NCI-H460 (cell line): Measurements from ENCODE around the gene SLC22A4. TPM values are rescaled to one million over a fixed set of nuclear protein-coding genes. Genes with fewer than 3 reads are reported as not detected.

ENCODE experiments used
- DNase-seq: peaks from one replicate; pipeline ENCODE4 v3.0.0-alpha.2; 2016; ENCODE audit warnings: low read depth; ENCODE audit errors: extremely low read depth
- total RNA-seq: library from RNA; depleted of rRNA; stranded (reverse); fragments of >200 nt; shearing (Covaris generic); gene quantifications from 2 replicates; pipeline ENCODE4 v1.2.3, GENCODE V29; 2014

The SLC22A4 gene
- total RNA-seq, 1 experiment from 2014 or later: 4.3 TPM

- DNase-seq: no peak
Measured at GRCh38 chr5:132296412-132297016, 2.3 kb downstream of the SLC22A4 start.

GRCh38 chr5:132297211-132297940, 3.2 kb downstream of the SLC22A4 start:
- no peak for DNase-seq

DNA sequence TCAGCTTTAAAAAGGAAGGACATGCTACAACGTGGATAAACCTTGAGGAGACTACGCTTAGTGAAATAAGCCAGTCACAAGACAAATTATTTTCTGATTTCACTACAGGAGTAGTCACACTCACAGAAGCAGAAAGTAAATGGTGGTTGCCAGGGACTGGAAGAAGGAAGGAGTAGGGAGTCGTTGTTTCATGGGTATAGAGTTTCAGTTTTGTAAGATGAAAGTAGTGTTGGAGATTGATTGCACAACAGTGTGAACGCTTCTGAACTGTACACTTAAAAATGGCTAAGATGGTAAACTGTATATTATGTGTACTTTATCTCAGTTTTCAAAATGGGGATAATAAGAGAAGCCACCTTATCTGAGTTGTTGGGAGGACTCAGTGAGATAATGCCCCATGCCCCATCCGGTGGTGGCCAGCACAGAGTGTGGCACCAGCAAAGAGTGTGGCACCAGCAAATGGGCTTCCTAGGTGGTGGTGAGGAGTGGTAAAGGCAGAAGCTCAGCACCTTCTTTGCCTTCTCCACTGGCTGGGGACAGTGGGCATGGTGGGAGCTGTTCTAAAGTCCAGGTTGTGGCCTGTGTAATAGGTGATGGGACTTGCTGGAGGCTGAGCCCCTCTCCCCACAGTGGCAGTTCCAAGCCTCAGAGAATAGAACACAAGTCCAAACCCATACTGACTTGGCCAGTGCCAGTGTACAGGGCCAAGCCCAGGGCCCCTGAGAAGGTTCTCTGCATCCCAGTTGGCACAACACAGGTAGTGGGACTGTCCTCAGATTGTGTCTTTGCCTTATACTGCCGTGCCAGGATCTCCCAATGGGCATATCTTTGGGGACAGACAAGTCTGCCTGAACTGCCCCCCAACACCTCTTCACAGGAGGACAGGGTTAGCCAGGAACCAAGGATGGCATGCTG, 4.4 kb downstream of the SLC22A4 start:
- DNase-seq: no peak

DNA sequence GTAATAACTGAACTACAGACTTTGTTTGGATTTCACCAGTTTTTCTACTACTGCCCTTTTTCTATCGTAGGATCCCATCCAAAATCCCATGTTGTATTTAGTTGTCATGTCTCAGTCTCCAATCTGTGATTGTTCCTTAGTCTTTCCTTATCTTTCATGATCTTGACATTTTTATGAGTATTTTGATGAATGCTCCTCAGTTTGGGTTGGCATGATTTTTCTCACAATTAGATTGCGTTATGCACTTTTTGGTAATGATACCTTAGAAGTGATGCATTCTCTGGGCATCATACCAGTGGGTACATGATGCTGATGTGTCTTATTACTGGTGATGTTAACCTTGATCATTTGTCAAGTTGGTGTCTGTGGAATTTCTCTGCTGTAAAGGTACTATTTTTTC, 5.7 kb downstream of the SLC22A4 start:
- DNase-seq: no peak

GRCh38 chr5:132300577-132301343, 6.6 kb downstream of the SLC22A4 start:
- DNase-seq: peak; percentile 17

- no peak for DNase-seq
Measured at GRCh38 chr5:132301344-132302271, 7.4 kb downstream of the SLC22A4 start.

DNA sequence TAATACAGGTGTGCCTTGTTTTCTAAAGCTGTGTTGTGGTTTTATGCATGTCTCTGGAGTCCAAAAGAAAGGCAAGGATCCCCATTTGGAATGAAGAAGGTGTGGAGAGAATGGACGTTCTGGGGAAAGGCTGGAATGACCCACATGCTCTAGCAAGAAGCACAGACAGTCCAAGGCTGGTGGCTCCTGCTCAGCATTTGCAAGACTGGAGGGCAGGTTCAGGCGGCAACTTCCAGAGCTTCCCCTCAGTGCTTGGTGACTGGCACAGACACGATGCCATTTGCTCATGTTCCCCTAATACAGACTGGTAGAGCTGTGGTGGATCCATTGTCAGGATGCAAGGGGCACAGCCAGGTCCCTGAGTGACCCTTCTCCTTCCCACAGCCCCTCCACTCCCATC, 8.2 kb downstream of the SLC22A4 start:
- DNase-seq: no peak

- no peak for DNase-seq
Measured at GRCh38 chr5:132303589-132303988, 9.4 kb downstream of the SLC22A4 start.

- no peak for DNase-seq
Measured at GRCh38 chr5:132305420-132305819, 11.2 kb downstream of the SLC22A4 start.

GRCh38 chr5:132308701-132309100, 14.5 kb downstream of the SLC22A4 start:
- no peak for DNase-seq

- no peak for DNase-seq
Measured at GRCh38 chr5:132309679-132310078, 15.5 kb downstream of the SLC22A4 start.

DNA sequence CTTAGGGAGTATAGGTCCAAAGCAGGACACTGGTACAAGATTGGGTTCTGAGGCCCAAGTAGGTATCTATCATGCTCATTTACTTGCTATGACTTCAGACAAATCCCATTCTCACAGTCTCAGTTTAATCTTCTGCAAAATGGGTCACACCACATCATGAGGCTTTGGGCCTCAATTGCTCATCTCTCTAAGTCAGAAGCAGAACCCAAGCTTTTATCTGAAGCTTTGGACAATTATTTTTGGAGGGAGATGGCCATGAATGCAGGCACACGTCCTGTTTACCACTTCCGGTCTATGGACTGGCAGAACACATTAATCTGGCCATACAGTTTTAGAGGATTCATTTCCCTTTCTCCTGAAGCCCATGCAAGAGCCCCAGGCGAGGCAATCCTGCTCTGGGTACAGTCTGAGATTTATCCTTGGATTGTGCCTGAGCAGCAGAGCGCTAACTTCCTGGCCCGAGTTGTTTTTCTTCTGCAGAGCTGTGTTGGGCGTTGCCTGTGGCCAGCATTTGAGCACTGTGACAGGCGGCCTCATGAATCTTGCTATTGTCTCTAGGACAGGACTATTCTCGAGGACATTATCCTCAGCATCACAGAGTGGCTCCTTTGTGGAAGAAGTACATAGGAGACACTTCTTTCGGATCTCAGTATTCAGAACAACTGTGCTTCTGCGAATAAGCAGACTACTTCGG, 16.1 kb downstream of the SLC22A4 start:
- no peak for DNase-seq

- no peak for DNase-seq
Measured at GRCh38 chr5:132313366-132313765, 19.2 kb downstream of the SLC22A4 start.

DNA sequence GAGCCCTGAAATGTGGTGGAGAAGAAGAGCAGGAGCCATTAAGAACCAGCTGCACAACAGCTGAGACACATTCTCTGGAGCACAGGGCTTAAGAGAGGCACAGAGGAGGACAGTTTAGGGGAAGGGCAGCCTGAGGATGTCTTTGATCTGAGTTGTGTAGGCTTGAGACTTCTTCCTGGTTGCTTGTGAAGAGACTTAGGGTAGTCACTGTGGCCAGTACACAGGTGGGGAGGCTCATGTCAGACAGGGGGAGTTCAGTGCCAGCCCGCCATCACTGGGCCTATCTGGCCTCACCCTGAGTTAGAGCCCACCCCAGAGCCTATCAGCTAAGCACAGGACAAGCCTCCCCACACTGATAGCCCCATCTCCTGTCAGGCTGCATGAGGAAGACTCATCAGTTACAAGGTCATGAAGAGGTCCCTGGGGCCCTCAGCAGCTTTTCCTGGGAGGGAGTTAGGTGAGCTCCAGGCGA, 19.8 kb downstream of the SLC22A4 start:
- DNase-seq: no peak

- no peak for DNase-seq
Measured at GRCh38 chr5:132315529-132316067, 21.4 kb downstream of the SLC22A4 start.

DNA sequence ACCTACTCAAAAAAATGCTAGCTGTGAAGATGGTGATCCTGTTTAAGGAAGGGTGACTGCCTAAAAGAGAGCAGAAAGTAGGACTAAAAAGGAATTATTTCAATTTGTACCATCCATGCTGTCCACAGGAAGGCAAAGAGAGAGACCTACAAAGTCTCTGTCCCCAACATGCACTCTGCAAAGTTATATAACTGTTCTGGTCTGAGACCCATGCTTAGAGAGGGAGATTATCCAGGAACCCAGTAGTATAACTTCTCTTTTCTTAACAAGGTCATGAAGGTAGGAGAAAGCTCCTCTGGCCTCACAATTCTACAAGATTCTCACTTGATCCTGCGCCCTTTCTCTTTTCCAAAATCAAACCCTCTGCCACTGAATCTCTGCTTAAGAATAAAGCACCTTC, 25.8 kb downstream of the SLC22A4 start:
- no peak for DNase-seq

DNA sequence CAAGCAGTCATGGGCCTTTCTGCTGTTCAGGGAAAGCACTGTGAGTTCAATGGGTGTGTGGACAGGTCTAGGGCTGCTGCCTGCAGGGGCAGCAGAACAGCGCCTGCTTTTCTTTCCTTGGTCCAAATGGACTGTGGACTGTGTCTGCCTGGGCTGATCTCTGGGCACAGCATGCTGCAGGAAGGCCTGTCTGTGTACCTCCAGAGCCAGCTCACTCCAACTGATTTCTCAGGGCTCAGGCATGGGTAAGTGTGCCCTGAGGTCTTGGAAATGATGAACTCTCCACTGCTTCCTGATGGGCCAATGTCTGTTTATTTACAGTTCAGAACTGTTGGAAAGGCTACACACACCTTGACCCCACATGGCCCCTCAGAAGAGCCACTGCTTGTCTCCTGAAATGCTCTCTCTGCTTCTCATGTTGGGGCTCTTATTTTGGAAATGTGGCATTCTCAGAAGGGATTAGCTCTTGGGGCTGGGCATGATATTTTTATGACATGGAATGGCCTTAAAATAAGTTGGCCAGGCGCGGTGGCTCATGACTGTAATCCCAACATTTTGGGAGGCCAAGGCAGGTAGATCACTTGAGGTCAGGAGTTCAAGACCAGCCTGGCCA, 27.0 kb downstream of the SLC22A4 start:
- no peak for DNase-seq

GRCh38 chr5:132322266-132322665, 28.1 kb downstream of the SLC22A4 start:
- DNase-seq: no peak
